CD4-positive, alpha-beta T cell treated with Interleukin-2 at 100 ng/mL for 4 hours (primary cell): ENCODE measurements around the gene TALDO1.

Source experiments
- DNase-seq: peaks from one replicate; pipeline ENCODE4 v3.0.0-alpha.2; 2020; ENCODE audit warnings: low spot score

Gene TALDO1

GRCh38 chr11:747158-748006, at the start of gene TALDO1:
TSS of gene TALDO1 (plus strand) at chr11:747464. CDS start at chr11:747482, 18 bp downstream.
- DNase-seq = peak; percentile 82

- DNase-seq = no peak
These were observed 49.4 kb upstream of the TALDO1 start for GRCh38 chr11:697811-698311.

- no peak for DNase-seq
These were observed 48.7 kb upstream of the TALDO1 start for GRCh38 chr11:698493-699115.

- DNase-seq = no peak
These were observed 48.2 kb upstream of the TALDO1 start for GRCh38 chr11:699116-699508.

GRCh38 chr11:699753-700152, 47.5 kb upstream of the TALDO1 start:
- DNase-seq = no peak

GRCh38 chr11:701741-702461, 45.4 kb upstream of the TALDO1 start:
- no peak for DNase-seq

- DNase-seq = no peak
These were observed 44.5 kb upstream of the TALDO1 start for GRCh38 chr11:702462-703461.

- no peak for DNase-seq
These were observed 43.8 kb upstream of the TALDO1 start for GRCh38 chr11:703506-703905.

- DNase-seq = no peak
These were observed 43.0 kb upstream of the TALDO1 start for GRCh38 chr11:704228-704674.

GRCh38 chr11:704781-705645, 42.3 kb upstream of the TALDO1 start:
- no peak for DNase-seq

GRCh38 chr11:705646-706438, 41.4 kb upstream of the TALDO1 start, which contains the start of gene EPS8L2:
TSS of gene EPS8L2 (plus strand) at chr11:706231. CDS start at chr11:709408, 3,177 bp downstream.
- DNase-seq = no peak

- no peak for DNase-seq
These were observed 40.8 kb upstream of the TALDO1 start for GRCh38 chr11:706439-706956.

- DNase-seq = no peak
These were observed 40.1 kb upstream of the TALDO1 start for GRCh38 chr11:706957-707816.

- DNase-seq = no peak
These were observed 39.3 kb upstream of the TALDO1 start for GRCh38 chr11:707817-708420.

- DNase-seq = no peak
These were observed 38.8 kb upstream of the TALDO1 start for GRCh38 chr11:708511-708910.

GRCh38 chr11:709109-709997, 37.9 kb upstream of the TALDO1 start:
- DNase-seq = no peak

- DNase-seq = no peak
These were observed 32.8 kb upstream of the TALDO1 start for GRCh38 chr11:714436-714835.
